Stimulated activated CD4-positive, alpha-beta T cell treated with anti-CD3 and anti-CD28 coated beads, Interleukin-1b, Interleukin-23, amount 100 ng/mL, for 4 hours (primary cell): Measurements from ENCODE around the gene SPC24.

Source experiments
- DNase-seq, 2 donors: peaks; one replicate each; pipeline ENCODE4 v3.0.0-alpha.2; 2020; ENCODE audit warnings: low read depth in 2 of 2

SPC24 gene

GRCh38 chr19:11155373-11156120 is at the start of gene SPC24:
SPC24 (minus strand) TSS chr19:11155782; CDS start chr19:11155776, 6 bp downstream.
- DNase-seq: peak; percentile 74 to 79

- no peak for DNase-seq
Measured at GRCh38 chr19:11204943-11205349, 49.4 kb upstream of the SPC24 start.

GRCh38 chr19:11204076-11204602 is 48.6 kb upstream of the SPC24 start:
- DNase-seq: no peak

- peak; percentile 30 to 46 for DNase-seq
Measured at GRCh38 chr19:11203194-11204075, 47.9 kb upstream of the SPC24 start.

GRCh38 chr19:11202488-11203193 is 47.1 kb upstream of the SPC24 start:
- no peak for DNase-seq

- no peak for DNase-seq
Measured at GRCh38 chr19:11201791-11202190, 46.2 kb upstream of the SPC24 start.

GRCh38 chr19:11200931-11201330 is 45.3 kb upstream of the SPC24 start:
- no peak for DNase-seq

GRCh38 chr19:11200015-11200574 is 44.5 kb upstream of the SPC24 start:
- no peak for DNase-seq

GRCh38 chr19:11199517-11199916 is 43.9 kb upstream of the SPC24 start:
- DNase-seq: no peak

- DNase-seq: no peak
Measured at GRCh38 chr19:11198769-11199424, 43.3 kb upstream of the SPC24 start.

GRCh38 chr19:11198175-11198534 is 42.6 kb upstream of the SPC24 start:
- DNase-seq: no peak

- DNase-seq: peak; percentile 57 to 75
Measured at GRCh38 chr19:11197291-11198174, 42.0 kb upstream of the SPC24 start, which contains the start of gene KANK2. KANK2 (minus strand) TSS chr19:11197545; CDS start chr19:11194511, 3,034 bp downstream.

- DNase-seq: no peak
Measured at GRCh38 chr19:11196406-11197287, 41.1 kb upstream of the SPC24 start.

GRCh38 chr19:11195681-11196080 is 40.1 kb upstream of the SPC24 start:
- DNase-seq: no peak

- no peak for DNase-seq
Measured at GRCh38 chr19:11194656-11195558, 39.3 kb upstream of the SPC24 start.

- DNase-seq: no peak
Measured at GRCh38 chr19:11194173-11194572, 38.6 kb upstream of the SPC24 start.

- DNase-seq: no peak
Measured at GRCh38 chr19:11192957-11193939, 37.7 kb upstream of the SPC24 start.
